SU-DHL-6 (cell line): ENCODE data around the gene TMEM204.

Experiments used
- H2AFZ ChIP-seq: fragments of 200-600 bp; sonication (generic); 2 replicates; pipeline ENCODE4 v1.6.1; 2014; ENCODE audit warnings: low read depth, mild to moderate bottlenecking, moderate library complexity, mixed read lengths, antibody characterized with exemption, low read length; ENCODE audit not compliant: severe bottlenecking
- H3F3A ChIP-seq: fragments of 200-600 bp; shearing (Covaris generic); 2 replicates; pipeline ENCODE4 v1.6.0; 2016; ENCODE audit warnings: antibody characterized with exemption, mild to moderate bottlenecking; ENCODE audit not compliant: insufficient read depth
- H3K27ac ChIP-seq: fragments of 200-600 bp; sonication (generic); 2 replicates; pipeline ENCODE4 v1.5.1; 2016; ENCODE audit warnings: low read depth, mild to moderate bottlenecking, low read length, moderate library complexity, mixed read lengths
- H3K27me3 ChIP-seq: fragments of 200-600 bp; sonication (generic), shearing (Covaris generic); 2 replicates; pipeline ENCODE4 v1.6.0; 2014; ENCODE audit warnings: mild to moderate bottlenecking, low read length
- H3K36me3 ChIP-seq: fragments of 200-600 bp; sonication (generic); 2 replicates; pipeline ENCODE4 v1.6.1; 2014; ENCODE audit warnings: mild to moderate bottlenecking, low read length, mixed read lengths
- H3K4me2 ChIP-seq: fragments of 300-600, 200-600 bp; shearing (Covaris generic), sonication (generic); 2 replicates; pipeline ENCODE4 v1.6.0; 2014; ENCODE audit warnings: low read length, low read depth, mild to moderate bottlenecking; ENCODE audit not compliant: poor library complexity, severe bottlenecking
- H3K4me3 ChIP-seq: fragments of 200-600 bp; sonication (generic); 2 replicates; pipeline ENCODE4 v1.5.1; 2014; ENCODE audit warnings: antibody characterized with exemption, low read length, mild to moderate bottlenecking, mixed read lengths; ENCODE audit not compliant: insufficient read depth, poor library complexity, severe bottlenecking
- H3K79me2 ChIP-seq: fragments of 200-600 bp; sonication (generic); 2 replicates; pipeline ENCODE4 v1.6.1; 2014; ENCODE audit warnings: mild to moderate bottlenecking, low read length, moderate library complexity; ENCODE audit not compliant: insufficient read depth
- H3K9ac ChIP-seq: fragments of 200-600 bp; sonication (generic); 2 replicates; pipeline ENCODE4 v1.7.0; 2014; ENCODE audit warnings: mild to moderate bottlenecking, low read length
- H3K9me2 ChIP-seq: fragments of 200-600 bp; sonication (generic); replicated peaks from 2 replicates; pipeline ENCODE4 v1.6.1; 2014; ENCODE audit warnings: low read length; ENCODE audit not compliant: insufficient read depth
- H3K9me3 ChIP-seq: fragments of 200-600 bp; sonication (generic); 2 replicates; pipeline ENCODE4 v1.6.1; 2014; ENCODE audit warnings: low read length, mixed read lengths; ENCODE audit not compliant: insufficient read depth
- H4K20me1 ChIP-seq: fragments of 200-600 bp; sonication (generic); 2 replicates; pipeline ENCODE4 v1.6.1; 2014; ENCODE audit warnings: low read depth, mild to moderate bottlenecking, antibody characterized with exemption, low read length, moderate library complexity, mixed read lengths
- EZH2phosphoT487 ChIP-seq: fragments of 200-600 bp; sonication (generic), shearing (Covaris generic); conservative IDR thresholded peaks from 2 replicates; pipeline ENCODE4 v1.6.1; 2018; ENCODE audit warnings: mild to moderate bottlenecking, antibody characterized with exemption, low read length, moderate library complexity, mixed read lengths
- TF ChIP-seq, protein P1 (sequence below): fragments of 200-600 bp; sonication (generic); IDR thresholded peaks from one replicate; pipeline ENCODE4 v1.5.1; 2017; ENCODE audit warnings: antibody characterized with exemption, mild to moderate bottlenecking, low read length, moderate library complexity; ENCODE audit not compliant: insufficient read depth, poor library complexity, severe bottlenecking

The TMEM204 gene

DNA sequence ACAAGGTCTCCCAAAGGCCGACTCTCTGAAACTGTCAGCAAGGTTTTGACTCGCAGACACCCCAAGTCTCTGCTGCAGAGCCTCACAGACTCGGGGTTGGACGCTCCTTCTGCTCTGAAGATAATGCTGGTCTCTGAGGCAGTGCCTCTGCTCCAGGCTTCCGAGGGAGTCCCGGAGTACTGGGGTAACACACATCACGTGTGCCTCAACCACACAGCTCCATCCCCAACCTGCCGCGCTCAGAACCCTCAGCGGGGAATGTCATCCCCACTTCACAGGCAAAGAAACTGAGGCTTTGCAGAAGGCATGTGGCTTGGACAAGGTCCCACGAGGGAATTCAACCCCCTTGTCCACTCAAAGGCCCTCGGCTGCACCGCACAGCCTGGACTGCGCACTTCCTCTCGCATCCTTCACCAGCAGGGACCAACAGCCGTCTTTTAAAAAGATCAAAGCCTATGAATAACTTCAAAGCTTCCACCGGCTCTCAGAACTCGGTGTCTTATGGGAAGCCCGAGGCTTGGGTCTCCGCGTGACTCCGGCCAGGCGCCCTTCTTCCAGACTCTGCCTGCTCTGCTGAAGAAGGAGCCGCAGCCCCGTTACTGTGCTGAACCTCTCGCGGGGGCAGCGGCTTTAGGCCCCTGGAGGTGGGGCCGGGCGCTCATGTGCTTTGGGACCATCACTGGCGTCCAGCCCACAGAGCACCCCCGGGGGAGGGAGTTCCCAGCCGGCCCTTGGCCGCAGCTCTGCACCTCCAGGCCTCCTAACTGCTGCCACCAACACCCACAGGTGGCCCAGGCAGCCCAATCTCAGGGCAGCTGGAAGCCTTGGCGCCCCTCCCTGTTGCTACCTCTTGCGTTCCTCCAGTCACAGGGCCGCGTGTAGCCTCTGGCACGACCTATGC lies 2.2 kb downstream of the TMEM204 start:
- Histone ChIP-seq H3F3A (no peaks in the 10 kb centered on the region), H3K27me3 (no peaks in the 10 kb centered on the region), H3K27ac (no peak overlapping the region), H3K79me2 (no peaks in the 10 kb centered on the region), H3K4me3 (no peak overlapping the region), H2AFZ (no peak overlapping the region), H3K36me3 (no peaks in the 10 kb centered on the region), H4K20me1 (no peaks in the 10 kb centered on the region), H3K4me2 (no peak overlapping the region), H3K9me2 (no peaks in the 10 kb centered on the region), H3K9ac (no peak overlapping the region), H3K9me3 (no peaks in the 10 kb centered on the region)
- TF ChIP-seq EZH2phosphoT487 = no peak
- TF ChIP-seq, protein P1, sequence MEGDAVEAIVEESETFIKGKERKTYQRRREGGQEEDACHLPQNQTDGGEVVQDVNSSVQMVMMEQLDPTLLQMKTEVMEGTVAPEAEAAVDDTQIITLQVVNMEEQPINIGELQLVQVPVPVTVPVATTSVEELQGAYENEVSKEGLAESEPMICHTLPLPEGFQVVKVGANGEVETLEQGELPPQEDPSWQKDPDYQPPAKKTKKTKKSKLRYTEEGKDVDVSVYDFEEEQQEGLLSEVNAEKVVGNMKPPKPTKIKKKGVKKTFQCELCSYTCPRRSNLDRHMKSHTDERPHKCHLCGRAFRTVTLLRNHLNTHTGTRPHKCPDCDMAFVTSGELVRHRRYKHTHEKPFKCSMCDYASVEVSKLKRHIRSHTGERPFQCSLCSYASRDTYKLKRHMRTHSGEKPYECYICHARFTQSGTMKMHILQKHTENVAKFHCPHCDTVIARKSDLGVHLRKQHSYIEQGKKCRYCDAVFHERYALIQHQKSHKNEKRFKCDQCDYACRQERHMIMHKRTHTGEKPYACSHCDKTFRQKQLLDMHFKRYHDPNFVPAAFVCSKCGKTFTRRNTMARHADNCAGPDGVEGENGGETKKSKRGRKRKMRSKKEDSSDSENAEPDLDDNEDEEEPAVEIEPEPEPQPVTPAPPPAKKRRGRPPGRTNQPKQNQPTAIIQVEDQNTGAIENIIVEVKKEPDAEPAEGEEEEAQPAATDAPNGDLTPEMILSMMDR = no peak

DNA sequence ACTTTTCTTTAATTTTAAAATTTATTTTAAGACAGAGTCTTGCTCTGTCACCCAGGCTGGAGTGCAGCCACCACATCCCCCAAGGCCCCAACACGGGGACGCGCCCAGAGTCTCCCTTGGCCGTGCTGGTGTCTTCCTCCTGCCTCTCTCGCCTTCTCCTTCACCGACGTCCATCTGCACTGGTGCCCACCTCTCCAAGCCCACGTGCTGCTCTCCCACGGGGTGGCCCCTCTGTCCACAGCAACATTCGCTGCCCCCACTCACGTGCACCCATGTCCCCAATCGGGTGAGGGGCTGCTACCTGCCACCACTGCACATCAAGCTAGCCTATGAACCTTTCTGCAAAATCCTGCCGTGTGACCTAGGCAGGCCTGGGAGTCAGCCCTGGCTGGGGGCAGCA lies 3.1 kb downstream of the TMEM204 start:
- no peak overlapping the region for H2AFZ ChIP-seq
- H3K79me2 ChIP-seq = no peaks in the 10 kb centered on the region
- TF ChIP-seq, protein P1 = no peak
- TF ChIP-seq EZH2phosphoT487 = no peak
- H3K4me2 ChIP-seq = no peak overlapping the region
- H3K36me3 ChIP-seq = no peaks in the 10 kb centered on the region
- no peaks in the 10 kb centered on the region for H4K20me1 ChIP-seq
- no peaks in the 10 kb centered on the region for H3K9me2 ChIP-seq
- H3F3A ChIP-seq = no peaks in the 10 kb centered on the region
- no peak overlapping the region for H3K4me3 ChIP-seq
- no peaks in the 10 kb centered on the region for H3K27me3 ChIP-seq
- no peak overlapping the region for H3K27ac ChIP-seq
- no peak overlapping the region for H3K9ac ChIP-seq
- no peaks in the 10 kb centered on the region for H3K9me3 ChIP-seq

DNA sequence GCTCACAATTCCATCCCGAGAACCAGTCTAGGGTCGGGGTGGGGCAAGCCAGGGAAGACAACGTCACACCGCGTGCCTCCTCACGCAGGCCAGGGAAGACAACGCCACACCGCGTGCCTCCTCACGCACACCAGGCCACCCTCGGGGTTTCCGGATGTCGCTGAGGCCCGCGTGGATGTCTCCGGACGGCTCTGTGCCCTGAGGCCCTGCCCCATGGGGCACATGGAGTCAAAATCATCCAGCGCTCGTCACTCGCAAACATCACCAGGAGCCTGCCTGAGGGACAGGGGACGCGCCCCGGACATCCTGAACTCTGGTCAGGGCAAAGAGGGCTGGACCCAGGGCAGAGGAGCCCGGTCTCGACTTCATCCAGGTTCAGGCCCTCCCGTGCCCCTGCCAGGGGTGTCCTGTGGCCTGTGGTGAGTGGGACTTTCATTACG lies 3.7 kb downstream of the TMEM204 start:
- H3K4me3 ChIP-seq = no peak overlapping the region
- H4K20me1 ChIP-seq = no peaks in the 10 kb centered on the region
- no peak overlapping the region for H2AFZ ChIP-seq
- no peak overlapping the region for H3K9ac ChIP-seq
- no peaks in the 10 kb centered on the region for H3K79me2 ChIP-seq
- H3K27me3 ChIP-seq = no peaks in the 10 kb centered on the region
- TF ChIP-seq, protein P1 = no peak
- TF ChIP-seq EZH2phosphoT487 = no peak
- no peak overlapping the region for H3K27ac ChIP-seq
- H3K36me3 ChIP-seq = no peaks in the 10 kb centered on the region
- no peaks in the 10 kb centered on the region for H3F3A ChIP-seq
- H3K9me2 ChIP-seq = no peaks in the 10 kb centered on the region
- H3K9me3 ChIP-seq = no peaks in the 10 kb centered on the region
- H3K4me2 ChIP-seq = no peak overlapping the region
